Liver (tissue), 3 donors: ENCODE measurements around the gene BORCS5.

Experiments
- RAD21 ChIP-seq, 2 donors: IDR thresholded peaks; 2 replicates each; pipeline ENCODE4 v1.6.1; 2016; ENCODE audit warnings: antibody characterized with exemption in 2 of 2, mild to moderate bottlenecking in 2 of 2
- YY1 ChIP-seq: IDR thresholded peaks from 2 replicates; pipeline ENCODE4 v1.6.1; 2016; ENCODE audit warnings: antibody characterized with exemption, mild to moderate bottlenecking
- TF ChIP-seq, protein P1 (sequence below): fragments of 150-350 bp; IDR thresholded peaks from 2 replicates; pipeline ENCODE4 v1.5.1; 2017; ENCODE audit warnings: improper control_type of control experiment, low read depth, low read length; ENCODE audit not compliant: missing input control
- TF ChIP-seq, protein P2 (sequence below): IDR thresholded peaks from 2 replicates; pipeline ENCODE4 v1.6.1; 2016; ENCODE audit warnings: antibody characterized with exemption
- donor health status: healthy.
- donor health status: healthy.

- TF ChIP-seq, protein P1, sequence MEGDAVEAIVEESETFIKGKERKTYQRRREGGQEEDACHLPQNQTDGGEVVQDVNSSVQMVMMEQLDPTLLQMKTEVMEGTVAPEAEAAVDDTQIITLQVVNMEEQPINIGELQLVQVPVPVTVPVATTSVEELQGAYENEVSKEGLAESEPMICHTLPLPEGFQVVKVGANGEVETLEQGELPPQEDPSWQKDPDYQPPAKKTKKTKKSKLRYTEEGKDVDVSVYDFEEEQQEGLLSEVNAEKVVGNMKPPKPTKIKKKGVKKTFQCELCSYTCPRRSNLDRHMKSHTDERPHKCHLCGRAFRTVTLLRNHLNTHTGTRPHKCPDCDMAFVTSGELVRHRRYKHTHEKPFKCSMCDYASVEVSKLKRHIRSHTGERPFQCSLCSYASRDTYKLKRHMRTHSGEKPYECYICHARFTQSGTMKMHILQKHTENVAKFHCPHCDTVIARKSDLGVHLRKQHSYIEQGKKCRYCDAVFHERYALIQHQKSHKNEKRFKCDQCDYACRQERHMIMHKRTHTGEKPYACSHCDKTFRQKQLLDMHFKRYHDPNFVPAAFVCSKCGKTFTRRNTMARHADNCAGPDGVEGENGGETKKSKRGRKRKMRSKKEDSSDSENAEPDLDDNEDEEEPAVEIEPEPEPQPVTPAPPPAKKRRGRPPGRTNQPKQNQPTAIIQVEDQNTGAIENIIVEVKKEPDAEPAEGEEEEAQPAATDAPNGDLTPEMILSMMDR: no peak
- TF ChIP-seq RAD21 (IDR thresholded peaks at IDR 0.05): no peak
- TF ChIP-seq, protein P2, sequence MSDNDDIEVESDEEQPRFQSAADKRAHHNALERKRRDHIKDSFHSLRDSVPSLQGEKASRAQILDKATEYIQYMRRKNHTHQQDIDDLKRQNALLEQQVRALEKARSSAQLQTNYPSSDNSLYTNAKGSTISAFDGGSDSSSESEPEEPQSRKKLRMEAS: no peak
- TF ChIP-seq YY1: no peak
These were observed 126.6 kb downstream of the BORCS5 start for GRCh38 chr12:12483438-12483837.
